UCSD-AML1 (cell line): ENCODE results near the gene UNC80.
"Not testable (repeated sequence)": the region's sequence is repeated elsewhere in the genome, so short reads cannot be mapped to it uniquely, and the experiment has no call there.

Source experiments
- DNase-seq: peaks from one replicate; lab custom pipeline; 2025; ENCODE audit not compliant: unreplicated experiment; lab: John Stamatoyannopoulos, UW

The UNC80 gene, protein sequence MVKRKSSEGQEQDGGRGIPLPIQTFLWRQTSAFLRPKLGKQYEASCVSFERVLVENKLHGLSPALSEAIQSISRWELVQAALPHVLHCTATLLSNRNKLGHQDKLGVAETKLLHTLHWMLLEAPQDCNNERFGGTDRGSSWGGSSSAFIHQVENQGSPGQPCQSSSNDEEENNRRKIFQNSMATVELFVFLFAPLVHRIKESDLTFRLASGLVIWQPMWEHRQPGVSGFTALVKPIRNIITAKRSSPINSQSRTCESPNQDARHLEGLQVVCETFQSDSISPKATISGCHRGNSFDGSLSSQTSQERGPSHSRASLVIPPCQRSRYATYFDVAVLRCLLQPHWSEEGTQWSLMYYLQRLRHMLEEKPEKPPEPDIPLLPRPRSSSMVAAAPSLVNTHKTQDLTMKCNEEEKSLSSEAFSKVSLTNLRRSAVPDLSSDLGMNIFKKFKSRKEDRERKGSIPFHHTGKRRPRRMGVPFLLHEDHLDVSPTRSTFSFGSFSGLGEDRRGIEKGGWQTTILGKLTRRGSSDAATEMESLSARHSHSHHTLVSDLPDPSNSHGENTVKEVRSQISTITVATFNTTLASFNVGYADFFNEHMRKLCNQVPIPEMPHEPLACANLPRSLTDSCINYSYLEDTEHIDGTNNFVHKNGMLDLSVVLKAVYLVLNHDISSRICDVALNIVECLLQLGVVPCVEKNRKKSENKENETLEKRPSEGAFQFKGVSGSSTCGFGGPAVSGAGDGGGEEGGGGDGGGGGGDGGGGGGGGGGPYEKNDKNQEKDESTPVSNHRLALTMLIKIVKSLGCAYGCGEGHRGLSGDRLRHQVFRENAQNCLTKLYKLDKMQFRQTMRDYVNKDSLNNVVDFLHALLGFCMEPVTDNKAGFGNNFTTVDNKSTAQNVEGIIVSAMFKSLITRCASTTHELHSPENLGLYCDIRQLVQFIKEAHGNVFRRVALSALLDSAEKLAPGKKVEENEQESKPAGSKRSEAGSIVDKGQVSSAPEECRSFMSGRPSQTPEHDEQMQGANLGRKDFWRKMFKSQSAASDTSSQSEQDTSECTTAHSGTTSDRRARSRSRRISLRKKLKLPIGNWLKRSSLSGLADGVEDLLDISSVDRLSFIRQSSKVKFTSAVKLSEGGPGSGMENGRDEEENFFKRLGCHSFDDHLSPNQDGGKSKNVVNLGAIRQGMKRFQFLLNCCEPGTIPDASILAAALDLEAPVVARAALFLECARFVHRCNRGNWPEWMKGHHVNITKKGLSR (N-terminal part only)

DNA sequence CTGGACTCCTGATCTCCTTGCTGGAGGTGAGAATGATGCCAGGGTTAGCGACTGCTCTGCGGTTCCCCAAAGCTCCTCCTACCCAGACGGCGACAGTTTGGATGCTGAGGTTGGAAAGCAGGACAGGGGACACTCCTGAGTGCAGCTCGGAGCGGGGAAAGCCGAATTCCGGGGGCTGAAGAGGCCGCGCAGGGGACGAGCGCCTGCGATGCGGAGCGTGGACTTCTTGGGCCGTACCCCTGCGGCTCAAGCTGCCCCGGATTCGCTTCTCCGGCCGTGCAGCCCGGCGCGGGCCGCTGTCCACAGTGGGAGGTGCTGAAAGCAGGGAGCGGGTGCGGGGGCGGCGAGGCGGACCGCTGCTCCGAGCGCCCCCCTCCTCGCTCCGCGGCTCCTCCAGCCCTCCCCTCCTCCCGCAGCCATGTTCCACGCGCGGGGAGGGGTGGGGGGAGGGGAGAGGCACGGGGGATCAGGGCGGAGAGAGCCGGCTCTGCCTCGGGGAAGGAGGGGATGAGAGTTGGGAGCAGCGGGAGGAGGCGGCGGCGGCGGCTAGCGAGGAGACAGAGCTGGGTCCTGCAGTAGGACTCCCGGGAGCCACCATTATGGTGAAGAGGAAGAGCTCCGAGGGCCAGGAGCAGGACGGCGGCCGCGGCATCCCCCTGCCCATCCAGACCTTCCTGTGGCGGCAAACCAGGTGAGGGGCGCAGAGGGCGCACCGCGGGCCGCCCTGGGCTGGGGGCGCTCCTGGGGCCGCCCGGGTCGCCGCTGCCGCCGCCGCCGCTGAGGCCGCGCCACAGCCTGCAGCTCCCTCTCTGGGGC lies at the start of gene UNC80:
Gene UNC80, plus strand, starts transcription at position 359 of the 816 bp plus-strand sequence. Its CDS starts 241 bp downstream, at position 600.
- DNase-seq = no peak

DNA sequence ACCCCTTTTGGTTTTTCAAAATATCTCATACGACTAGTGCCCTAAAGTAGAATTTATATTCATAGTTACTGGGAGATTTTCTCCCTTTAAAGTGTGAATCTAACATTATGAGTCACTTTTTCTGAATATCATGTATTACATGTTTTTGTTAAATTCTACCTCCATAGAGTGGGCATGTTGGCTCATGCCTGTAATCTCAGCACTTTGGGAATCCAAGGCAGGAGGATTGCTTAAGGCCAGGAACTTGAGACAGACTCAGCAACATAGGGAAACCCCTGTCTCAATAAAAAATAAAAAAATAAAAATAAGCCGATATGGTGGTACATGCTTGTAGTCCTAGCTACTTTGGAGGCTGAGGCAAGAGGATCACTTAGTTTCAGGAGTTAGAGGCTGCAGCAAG lies 45.3 kb upstream of the UNC80 start:
- DNase-seq = no peak

DNA sequence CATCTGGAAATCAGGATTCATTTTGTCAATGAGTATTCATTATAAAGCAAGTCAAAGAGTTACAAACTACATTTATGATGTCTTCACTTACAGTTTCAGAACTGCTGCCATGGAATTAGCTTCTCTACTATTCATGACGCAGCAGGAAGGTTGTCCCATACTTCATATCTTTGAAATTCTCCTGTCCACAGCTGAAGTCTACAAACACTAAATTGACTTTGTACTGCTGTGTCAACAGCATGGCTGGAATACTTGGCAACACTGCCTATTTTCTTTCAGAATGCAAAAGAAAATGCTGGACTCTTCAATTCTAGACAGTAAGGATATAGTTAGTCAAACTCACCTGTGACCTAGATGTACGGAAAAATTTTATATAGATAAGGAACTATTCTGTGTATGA lies 44.6 kb upstream of the UNC80 start:
- DNase-seq = no peak

DNA sequence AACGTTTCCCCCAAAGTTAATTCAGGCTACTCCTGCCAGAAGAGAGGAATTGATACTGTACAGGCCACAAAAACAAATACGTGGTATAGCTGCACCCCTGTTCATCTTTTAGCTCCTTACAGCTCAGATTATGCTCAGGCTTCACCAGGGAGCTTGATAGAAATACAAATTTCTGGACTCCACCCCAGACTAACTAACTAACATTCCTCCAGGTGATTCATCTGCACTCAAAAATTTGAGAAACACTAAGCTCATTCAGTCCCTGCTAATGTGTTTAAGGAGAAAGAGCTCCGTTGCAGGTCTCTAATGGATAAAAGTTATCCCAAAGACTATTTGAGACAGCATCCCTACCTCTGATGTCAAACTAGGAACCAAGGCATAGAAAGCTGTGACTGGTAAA lies 36.8 kb upstream of the UNC80 start:
- DNase-seq = no peak

DNA sequence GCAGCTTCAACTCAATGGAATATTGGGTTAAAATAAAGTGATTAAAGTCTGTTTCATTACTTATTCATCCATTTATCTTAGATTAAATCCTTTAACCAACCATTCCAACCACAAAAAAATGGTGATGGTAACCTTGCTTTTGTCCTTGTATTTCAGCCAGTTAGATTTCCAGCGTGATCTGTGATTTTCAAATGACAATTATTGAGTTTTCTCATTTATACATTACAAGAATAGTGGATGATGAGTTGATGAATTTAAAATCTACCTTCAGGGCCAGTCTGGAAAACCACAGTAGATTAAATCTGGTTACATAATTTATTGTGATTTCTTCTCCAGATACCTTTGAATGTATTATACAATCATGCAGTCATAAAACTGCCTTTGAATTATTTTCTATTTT lies 29.7 kb upstream of the UNC80 start:
- DNase-seq = no peak

DNA sequence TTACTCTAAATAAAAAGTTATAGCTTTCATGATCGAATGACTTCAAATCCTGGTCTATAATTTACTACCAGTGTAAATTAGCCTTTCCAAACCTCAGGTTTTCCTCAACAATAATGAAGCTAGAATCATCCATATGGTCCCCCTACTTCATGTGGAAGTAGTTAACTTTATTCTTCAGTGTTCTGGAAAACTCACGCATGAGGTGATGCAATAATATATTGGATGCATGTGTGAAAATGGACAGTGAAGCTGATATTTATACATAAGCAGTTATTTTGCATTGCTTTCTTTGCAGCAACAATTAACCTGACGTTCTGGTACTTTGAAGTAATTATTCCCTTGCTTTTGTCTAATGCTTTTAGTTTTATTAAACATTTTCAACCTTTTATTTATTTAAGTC lies 18.6 kb upstream of the UNC80 start:
- DNase-seq = no peak

DNA sequence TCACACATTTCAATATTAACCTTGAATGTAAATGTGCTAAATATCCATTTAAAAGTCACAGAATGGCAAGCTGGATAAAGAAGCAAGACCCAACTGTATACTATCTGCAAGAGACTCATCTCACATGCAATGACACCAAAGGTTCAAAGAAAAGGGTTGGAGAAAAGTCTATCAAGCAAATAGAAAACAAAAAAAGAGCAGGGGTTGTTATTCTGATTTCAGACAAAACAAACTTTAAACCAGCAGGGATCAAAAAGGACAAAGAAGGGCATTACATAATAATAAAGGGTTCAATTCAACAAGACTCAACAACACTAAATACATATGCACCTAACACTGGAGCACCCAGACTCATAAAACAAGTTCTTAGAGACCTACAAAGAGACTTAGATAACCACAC lies 14.5 kb upstream of the UNC80 start:
- DNase-seq = no peak

DNA sequence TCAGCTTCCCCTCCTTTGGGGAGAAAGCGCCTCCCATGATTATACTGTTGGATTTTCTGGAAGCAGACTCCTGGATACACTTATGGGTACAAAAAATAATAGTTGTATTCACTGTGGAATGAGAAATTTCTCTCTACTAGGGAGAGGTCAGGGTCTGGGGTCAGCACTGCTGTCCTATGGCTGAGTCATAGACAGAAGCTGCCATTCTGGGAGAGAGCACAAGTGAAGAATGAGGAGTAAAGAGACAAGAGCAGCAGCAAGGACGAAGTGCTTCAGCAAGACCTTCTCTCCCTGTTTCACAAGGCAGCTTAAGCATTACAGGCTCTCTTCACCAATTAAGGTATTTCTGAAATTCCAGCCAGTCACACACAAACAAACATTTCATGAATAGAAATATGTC lies 10.1 kb upstream of the UNC80 start:
- no peak for DNase-seq

DNA sequence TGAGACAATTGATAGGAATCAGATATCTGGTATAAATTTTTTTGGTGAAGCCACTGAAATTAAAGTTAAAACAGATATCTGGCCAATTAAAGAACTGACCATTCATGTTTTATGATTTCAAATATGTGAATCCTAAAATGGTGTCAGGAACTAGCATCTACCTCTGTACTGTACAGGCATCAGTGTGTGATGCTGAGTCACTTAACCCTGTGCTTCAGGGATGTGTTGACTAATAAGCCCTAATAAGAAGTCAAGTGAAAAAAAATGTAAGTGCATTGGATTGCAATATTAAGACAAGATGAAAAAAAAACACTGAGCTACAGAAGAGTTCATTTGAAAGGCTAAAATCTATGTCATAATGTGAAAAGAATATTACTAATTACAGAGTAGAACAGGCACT lies 9.1 kb upstream of the UNC80 start:
- DNase-seq = no peak

DNA sequence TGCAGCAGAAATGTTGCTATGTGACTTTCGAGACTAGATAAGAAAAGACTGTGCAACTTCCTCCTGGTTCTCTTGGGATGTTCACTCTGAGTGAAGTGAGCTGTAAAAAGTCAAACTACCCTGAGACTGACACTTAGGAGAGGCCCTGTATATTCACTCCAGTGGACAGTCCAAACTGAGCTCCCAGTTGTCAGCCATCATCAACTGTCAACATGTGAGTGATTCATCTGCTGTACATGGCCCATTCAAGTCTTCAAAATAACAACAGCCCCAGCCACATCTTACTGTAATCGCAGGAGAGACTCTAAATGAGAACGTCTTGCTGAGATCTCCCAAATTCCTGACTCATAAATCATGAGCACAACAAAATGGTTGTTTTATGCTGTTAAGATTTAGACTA lies 8.5 kb upstream of the UNC80 start:
- DNase-seq = no peak

DNA sequence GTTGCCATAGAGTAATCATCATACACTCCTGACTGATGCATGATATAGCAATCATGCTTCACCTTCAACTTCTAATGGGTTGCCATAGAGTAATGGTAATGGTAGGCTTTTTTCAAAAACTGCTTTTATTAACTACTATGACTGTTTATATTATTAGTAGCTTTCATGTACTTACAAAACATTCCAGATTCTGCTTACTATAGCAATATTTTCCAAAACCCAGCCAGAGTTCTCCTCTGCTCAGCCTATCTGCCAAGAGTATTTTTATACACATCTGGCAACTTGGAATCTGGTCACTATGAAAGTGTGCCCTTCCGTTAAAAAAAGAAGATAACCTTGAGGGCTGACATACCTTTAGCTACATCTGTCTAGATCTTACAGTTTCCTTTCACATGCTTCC lies 5.0 kb upstream of the UNC80 start:
- no peak for DNase-seq

DNA sequence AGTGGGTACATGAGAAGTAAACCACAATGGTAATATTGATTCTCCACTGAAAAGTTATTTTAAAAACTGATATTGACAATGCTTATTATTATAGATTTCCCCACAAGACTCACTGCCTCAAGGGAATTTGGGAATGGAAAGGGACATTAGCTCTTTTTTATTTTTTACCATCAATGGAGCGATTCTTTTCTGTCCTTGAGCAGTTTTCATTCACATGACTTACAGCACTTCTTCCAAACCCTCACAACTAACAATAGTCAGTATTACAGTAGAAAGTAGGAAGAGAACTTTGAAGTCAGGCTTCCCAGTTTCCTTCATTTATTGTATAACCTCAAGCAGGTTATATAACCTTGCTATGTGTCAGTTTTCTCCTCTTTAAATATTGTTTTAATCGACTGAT lies 4.3 kb upstream of the UNC80 start:
- no peak for DNase-seq

DNA sequence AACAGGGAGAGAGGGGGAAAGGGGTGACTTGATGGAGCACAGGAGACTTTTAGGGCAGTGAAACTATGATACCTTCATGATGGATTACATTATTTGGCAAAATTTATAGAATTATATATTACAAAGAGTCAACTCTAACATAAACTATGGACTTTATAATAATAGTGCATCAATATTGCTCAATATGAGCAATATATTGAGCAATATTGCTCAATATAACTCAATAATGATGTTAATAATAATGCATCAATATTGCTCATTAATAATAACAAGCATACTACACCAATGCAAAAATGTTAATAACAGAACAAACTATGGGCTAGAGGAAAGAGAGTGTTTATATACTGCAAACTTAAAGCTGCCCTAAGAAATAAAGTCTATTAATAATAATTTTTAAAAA lies 3.1 kb upstream of the UNC80 start:
- DNase-seq = no peak

DNA sequence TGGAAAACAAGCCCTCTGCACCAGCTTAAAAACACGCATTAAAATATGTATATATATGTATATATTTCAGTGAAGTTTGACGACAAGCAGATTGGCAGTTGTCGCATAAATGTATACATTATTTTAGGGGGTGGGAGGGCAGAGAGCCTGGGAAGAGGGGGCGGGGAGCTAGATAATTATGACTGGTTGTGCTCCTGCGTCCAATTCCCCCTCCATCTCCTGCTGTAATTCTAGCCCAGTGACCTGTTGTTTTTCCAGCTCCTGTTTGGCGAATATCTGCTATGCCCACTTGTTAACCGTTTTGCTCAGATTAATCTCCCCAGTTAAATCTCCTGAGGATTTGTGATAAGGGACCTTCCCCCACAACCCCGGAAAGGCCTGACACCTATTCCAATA lies 656 bp downstream of the UNC80 start:
- no peak for DNase-seq

DNA sequence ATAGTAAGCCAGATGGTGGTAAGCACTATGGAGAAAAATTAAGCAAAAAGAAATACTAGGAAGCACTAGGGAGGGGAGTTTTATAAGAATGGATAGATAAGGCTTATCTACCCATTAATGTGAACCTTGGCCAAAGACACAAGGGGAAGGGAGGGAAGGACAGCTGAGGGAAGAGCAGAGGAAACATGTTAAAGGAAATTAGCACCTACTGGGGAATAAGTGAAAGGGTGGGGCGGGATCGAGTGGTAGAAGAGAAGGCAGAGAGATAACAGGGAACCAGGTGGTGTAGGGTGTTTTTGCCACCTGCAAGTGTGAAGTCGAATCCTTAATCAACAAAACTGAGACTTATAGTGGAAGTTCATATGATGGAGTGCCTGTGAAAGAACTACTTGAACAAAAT lies 1.7 kb downstream of the UNC80 start:
- no peak for DNase-seq

DNA sequence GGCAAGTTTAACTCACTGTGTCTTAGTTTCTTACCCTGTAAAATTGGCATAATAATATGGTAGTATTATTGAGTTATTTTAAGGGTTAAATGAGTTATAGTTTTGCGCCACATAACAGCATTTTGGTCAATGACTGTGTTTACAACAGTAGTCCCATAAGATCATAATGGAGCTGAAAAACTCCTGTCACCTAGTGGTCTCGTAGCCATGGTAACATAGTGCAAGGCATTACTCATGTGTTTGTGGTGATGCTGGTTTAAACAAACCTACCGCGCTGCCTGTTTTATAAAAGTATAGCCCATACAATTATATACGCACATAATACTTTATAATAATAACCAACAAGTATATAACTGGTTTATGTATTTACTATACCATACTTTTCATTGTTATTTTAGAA lies 15.8 kb downstream of the UNC80 start:
- no peak for DNase-seq

DNA sequence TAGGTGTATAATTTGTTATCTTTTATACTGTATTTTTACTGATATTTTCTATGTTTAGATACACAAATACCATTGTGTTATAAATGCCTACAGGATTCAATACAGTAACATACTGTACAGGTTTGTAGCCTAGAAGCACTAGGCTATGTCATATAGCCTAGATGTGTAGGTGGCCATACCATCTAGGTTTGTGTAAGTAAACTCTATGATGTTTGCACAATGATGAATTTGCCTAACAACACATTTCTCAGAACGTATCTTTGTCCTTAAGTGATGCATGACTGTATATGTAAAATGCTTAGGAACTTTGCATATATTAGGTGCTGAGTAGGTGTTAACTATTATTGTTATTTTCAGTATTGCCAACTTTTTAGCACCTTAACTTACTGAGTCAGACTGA lies 17.3 kb downstream of the UNC80 start:
- no peak for DNase-seq

DNA sequence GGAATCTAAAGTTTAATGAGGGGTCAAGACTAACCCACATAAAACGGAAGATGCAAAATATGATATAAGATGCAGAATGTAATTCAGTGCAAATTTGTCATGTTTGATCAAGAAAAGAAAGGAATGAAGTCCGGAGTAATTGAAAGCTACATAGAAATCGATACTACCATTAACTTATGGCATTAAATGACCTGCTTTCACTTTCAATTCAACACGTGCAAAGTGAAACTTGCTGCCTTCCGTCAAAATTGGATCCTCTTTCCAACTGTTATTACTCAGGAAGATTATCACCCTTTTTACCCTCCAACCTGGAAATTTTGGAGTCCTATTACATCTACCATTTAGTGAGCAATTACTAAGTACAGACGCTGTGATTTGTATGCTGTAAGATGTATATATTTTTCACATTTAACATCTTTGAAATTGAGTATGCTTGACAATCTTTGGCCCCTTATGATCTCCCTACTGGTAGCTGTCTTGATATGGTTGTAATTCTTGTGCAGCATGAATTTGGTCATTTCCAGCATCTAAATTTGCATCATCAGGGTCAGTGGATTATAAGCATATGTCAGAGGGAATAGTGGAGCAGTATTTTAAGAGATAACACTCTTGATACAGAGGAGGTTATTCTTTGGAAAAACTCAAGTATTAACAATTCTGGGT lies 18.6 kb downstream of the UNC80 start:
- no peak for DNase-seq

DNA sequence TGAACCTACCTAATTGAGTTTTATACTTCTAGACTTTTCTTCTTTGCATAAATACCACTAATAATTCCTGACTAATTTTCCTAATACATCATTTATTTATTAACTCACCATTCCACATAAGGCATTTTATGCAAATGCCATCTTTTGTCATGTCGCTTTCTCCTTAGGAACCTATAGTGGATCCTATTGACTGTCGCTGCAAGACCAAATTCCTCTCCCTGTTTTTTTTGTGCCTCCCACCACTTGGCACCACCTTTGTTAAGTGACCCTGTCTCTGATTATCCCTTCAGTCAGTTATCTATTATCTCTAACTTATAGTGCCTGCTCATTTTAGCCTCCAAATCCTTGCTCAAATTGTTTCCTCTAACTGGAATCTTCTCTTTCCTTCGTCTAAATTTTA lies 19.5 kb downstream of the UNC80 start:
- no peak for DNase-seq

DNA sequence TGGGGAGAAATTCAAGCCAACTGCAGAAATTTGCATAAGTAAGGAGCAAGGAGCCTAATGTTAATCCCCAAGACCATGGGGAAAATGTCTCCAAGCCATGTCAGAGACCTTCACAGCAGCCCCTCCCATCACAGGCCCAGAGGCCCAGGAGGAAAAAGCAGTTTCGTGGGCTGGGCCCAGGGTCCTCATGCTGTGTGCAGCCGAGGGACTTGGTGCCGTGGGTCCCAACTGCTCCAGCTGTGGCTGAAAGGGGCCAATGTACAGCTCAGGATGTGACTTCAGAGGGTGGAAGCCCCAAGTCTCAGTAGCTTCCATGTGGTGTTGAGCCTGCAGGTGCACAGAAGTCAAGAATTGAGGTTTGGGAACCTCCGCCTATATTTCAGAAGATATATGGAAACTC lies 23.8 kb downstream of the UNC80 start:
- not testable (repeated sequence) for DNase-seq
